GM12873 (cell line): ENCODE results near the gene LDLRAP1.

Experiments
- CTCF ChIP-seq: IDR thresholded peaks from 2 replicates; pipeline ENCODE4 v1.5.1; 2012; ENCODE audit warnings: low read depth, mild to moderate bottlenecking, moderate library complexity, low read length, control low read depth; ENCODE audit not compliant: insufficient read depth; ENCODE audit errors: missing control alignments

The LDLRAP1 gene

GRCh38 chr1:25586181-25586588 is 42.8 kb downstream of the LDLRAP1 start:
- TF ChIP-seq CTCF: no peak

- no peak for TF ChIP-seq CTCF
Observed at GRCh38 chr1:25587290-25587689, 43.9 kb downstream of the LDLRAP1 start.

- TF ChIP-seq CTCF: no peak
Observed at GRCh38 chr1:25590096-25590824, 46.9 kb downstream of the LDLRAP1 start.

- TF ChIP-seq CTCF: no peak
Observed at GRCh38 chr1:25593861-25594260, 50.5 kb downstream of the LDLRAP1 start.

- no peak for TF ChIP-seq CTCF
Observed at GRCh38 chr1:25594971-25595370, 51.6 kb downstream of the LDLRAP1 start.

- TF ChIP-seq CTCF: no peak
Observed at GRCh38 chr1:25598879-25599278, 55.5 kb downstream of the LDLRAP1 start.

GRCh38 chr1:25599969-25600610 is 56.7 kb downstream of the LDLRAP1 start:
- TF ChIP-seq CTCF: no peak
